Measurements from ENCODE around the gene SLC18A3. TPM values are rescaled to one million over a fixed set of nuclear protein-coding genes. Genes with fewer than 3 reads are reported as not detected.

SLC18A3 gene
- total and polyA plus RNA-seq, 3 donors from 2014 or later = not detected

DNA sequence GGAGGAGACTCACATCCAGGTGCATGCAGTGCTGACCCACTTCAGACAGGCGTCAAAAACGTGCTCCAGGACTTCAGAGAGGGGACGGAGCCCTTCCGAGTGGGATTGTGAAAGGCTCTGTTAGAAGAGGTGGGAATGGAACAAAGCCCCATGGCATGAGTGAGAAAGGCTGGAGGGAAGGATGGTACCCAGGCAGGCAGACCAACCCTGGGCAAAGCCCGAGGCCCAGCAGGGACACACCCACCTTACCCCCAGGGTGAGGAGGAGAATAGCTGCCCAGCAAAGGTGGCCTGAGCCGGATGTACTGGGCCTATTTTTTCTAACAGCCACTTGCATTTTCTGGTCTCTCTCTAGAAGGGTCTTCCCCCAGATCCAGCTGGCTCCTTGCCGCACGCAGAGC is 18.5 kb downstream of the SLC18A3 start:
- no peaks in the 10 kb centered on the region for H3K36me3 ChIP-seq (ENCODE audit: low read depth, missing control alignments)
- no peaks in the 10 kb centered on the region for H3K4me1 ChIP-seq
- H3K27ac ChIP-seq = no peak overlapping the region
- H3K9me3 ChIP-seq = no peaks in the 10 kb centered on the region
- WGBS, 2 donors = 90 to 93% methylated on average over 8 of the region's 8 CpGs
- intact Hi-C loops (cut with DNase I; ENCODE audit: low total_unique reads) = no loop called here
- no peak for TF ChIP-seq POLR2A (IDR thresholded peaks at IDR 0.05)
- TF ChIP-seq, protein P1, sequence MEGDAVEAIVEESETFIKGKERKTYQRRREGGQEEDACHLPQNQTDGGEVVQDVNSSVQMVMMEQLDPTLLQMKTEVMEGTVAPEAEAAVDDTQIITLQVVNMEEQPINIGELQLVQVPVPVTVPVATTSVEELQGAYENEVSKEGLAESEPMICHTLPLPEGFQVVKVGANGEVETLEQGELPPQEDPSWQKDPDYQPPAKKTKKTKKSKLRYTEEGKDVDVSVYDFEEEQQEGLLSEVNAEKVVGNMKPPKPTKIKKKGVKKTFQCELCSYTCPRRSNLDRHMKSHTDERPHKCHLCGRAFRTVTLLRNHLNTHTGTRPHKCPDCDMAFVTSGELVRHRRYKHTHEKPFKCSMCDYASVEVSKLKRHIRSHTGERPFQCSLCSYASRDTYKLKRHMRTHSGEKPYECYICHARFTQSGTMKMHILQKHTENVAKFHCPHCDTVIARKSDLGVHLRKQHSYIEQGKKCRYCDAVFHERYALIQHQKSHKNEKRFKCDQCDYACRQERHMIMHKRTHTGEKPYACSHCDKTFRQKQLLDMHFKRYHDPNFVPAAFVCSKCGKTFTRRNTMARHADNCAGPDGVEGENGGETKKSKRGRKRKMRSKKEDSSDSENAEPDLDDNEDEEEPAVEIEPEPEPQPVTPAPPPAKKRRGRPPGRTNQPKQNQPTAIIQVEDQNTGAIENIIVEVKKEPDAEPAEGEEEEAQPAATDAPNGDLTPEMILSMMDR (IDR thresholded peaks at IDR 0.05) = no peak
- H3K27me3 ChIP-seq = no peaks in the 10 kb centered on the region
- DNase-seq = no peak
- H3K4me3 ChIP-seq = no peak overlapping the region

DNA sequence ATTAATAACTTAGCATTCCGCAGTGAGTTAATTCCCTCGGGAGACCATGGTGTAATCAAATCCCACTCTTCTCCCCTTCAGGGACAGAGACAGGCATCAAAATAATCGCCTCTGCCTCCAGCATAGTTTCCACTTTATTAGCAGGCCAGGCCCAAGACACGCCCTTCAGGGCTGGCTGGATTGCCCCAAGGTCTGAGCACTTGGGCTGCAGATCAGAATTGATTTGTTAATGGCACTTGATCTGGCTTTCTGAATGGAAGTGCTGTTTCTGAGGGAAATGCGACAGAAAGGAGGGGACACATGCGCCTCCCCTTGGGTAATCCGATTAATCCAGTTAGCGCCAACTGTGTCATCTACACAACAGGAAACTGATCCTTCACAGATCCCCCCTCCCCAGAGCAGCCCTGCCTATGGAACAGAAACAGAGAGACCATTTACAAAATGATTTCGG is 19.3 kb downstream of the SLC18A3 start:
- intact Hi-C loops (cut with DNase I; ENCODE audit: low total_unique reads) = no loop called here
- Histone ChIP-seq H3K27ac (no peak overlapping the region), H3K9me3 (no peaks in the 10 kb centered on the region), H3K4me3 (no peak overlapping the region), H3K36me3 (ENCODE audit: low read depth, missing control alignments) (no peaks in the 10 kb centered on the region), H3K27me3 (no peaks in the 10 kb centered on the region), H3K4me1 (no peaks in the 10 kb centered on the region)
- WGBS, 2 donors = 85% methylated on average over 9 of the region's 9 CpGs
- TF ChIP-seq, protein P1 (IDR thresholded peaks at IDR 0.05) = no peak
- no peak for TF ChIP-seq POLR2A (IDR thresholded peaks at IDR 0.05)
- DNase-seq = no peak

DNA sequence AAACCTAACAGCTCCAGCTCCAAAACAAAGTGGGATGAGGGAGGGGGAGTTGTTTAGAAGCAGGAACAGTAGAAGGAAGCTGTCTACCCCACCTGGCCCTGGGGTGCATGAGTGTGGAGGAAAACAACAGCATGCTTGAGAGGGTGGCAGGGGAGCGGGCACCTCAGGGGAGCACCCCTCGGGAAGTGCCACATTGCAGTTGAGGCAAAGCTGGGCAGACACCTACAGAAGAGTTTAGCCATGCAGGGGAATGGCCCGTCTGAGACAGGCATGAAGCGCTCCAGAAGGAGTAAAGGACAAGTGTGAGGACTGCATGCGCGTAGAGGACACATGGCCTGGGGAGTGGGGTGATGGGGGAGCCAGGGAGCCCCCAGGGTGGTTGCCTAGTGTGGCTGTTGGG is 21.9 kb downstream of the SLC18A3 start:
- intact Hi-C loops (cut with DNase I; ENCODE audit: low total_unique reads) = no loop called here
- Histone ChIP-seq H3K36me3 (ENCODE audit: low read depth, missing control alignments) (no peaks in the 10 kb centered on the region), H3K4me3 (no peak overlapping the region), H3K4me1 (no peaks in the 10 kb centered on the region), H3K9me3 (no peaks in the 10 kb centered on the region), H3K27ac (no peak overlapping the region), H3K27me3 (no peaks in the 10 kb centered on the region)
- WGBS, 2 donors = 90 to 92% methylated on average over 6 of the region's 6 CpGs
- TF ChIP-seq, protein P1 (IDR thresholded peaks at IDR 0.05) = no peak
- no peak for TF ChIP-seq POLR2A (IDR thresholded peaks at IDR 0.05)
- no peak for DNase-seq

DNA sequence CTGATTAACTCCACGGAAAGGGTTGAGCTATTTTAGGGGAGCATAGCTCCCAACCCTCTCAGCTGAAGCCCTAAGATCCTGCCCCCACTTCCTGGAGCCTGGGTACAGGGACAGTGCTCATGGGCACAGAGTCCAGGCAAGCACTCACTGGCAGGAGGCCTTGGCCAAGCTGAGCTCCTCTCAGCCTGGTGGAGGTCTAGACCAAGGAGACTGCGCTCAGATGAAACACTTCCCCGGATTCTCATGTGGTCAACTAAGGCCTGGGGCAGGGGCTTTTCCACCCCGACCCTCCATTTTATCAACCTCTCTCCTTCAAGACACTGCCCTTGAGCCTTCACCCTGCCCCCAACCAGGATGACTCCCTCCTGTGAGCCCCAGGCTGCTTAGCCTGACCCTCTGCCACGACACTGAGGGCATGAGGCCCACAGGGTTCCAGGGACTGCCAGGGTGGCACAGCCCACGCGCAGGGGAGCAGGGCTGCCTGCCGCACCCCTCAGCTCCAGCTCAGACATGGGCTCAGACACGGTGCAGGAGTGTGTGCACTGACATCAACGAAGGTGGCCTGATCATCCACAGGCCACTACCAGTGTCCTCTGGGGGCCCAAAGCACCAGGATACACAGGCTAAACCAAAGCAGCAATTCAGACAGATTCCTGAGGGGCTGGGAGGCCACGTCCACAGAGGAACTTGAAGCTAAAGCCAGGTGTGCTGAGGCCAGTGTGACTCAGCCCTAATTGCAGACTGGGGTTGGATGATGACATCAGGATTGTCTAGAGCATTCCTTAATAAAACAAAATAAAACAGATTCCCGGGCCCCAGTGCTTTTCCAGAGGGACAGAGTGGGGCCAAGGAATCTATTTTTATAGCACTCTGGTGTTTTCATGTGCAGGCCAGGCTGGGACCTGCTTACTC is 22.6 kb downstream of the SLC18A3 start:
- no peaks in the 10 kb centered on the region for H3K36me3 ChIP-seq (ENCODE audit: low read depth, missing control alignments)
- H3K27ac ChIP-seq = no peak overlapping the region
- H3K27me3 ChIP-seq = no peaks in the 10 kb centered on the region
- no peak overlapping the region for H3K4me3 ChIP-seq
- H3K9me3 ChIP-seq = no peaks in the 10 kb centered on the region
- DNase-seq = no peak
- intact Hi-C loops (cut with DNase I; ENCODE audit: low total_unique reads) = no loop called here
- TF ChIP-seq, protein P1 (IDR thresholded peaks at IDR 0.05) = no peak
- no peak for TF ChIP-seq POLR2A (IDR thresholded peaks at IDR 0.05)
- WGBS, 2 donors = 52 to 64% methylated on average over 12 of the region's 12 CpGs
- H3K4me1 ChIP-seq = no peaks in the 10 kb centered on the region

Measured in testis (tissue), 3 donors.